Measurements from ENCODE around the gene KIF19.

KIF19 gene

DNA sequence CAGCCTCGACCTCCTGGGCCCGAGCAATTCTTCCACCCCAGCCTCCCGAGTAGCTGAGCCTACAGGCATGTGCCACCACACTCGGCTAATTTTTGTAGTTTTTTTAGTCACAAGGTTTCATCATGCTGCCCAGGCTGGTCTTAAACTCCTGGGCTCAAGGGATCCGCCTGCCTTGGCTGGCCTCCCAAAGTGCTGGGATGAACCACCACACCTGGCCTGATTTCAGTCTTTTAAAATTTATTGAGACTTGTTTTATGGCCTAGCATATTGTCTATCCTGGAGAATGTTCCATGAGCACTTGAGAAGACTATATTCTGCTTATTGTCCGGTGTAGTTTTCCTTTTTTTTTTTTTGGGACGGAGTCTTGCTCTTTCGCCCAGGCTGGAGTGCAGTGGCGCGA is 33.5 kb upstream of the KIF19 start:
- Mint-ChIP-seq H3K9me3 (peaks cover 2% of the 10 kb centered on the region), H3K4me1 (no peaks in the 10 kb centered on the region), H3K27me3 (peaks cover 9% of the 10 kb centered on the region), H3K4me3 (no peak overlapping the region), H3K36me3 (peaks cover 4% of the 10 kb centered on the region), H3K27ac (no peak overlapping the region)
- no peak for DNase-seq (ENCODE audit: low spot score in 2 of 2)
- no peak for ATAC-seq (ENCODE audit: low read depth)

DNA sequence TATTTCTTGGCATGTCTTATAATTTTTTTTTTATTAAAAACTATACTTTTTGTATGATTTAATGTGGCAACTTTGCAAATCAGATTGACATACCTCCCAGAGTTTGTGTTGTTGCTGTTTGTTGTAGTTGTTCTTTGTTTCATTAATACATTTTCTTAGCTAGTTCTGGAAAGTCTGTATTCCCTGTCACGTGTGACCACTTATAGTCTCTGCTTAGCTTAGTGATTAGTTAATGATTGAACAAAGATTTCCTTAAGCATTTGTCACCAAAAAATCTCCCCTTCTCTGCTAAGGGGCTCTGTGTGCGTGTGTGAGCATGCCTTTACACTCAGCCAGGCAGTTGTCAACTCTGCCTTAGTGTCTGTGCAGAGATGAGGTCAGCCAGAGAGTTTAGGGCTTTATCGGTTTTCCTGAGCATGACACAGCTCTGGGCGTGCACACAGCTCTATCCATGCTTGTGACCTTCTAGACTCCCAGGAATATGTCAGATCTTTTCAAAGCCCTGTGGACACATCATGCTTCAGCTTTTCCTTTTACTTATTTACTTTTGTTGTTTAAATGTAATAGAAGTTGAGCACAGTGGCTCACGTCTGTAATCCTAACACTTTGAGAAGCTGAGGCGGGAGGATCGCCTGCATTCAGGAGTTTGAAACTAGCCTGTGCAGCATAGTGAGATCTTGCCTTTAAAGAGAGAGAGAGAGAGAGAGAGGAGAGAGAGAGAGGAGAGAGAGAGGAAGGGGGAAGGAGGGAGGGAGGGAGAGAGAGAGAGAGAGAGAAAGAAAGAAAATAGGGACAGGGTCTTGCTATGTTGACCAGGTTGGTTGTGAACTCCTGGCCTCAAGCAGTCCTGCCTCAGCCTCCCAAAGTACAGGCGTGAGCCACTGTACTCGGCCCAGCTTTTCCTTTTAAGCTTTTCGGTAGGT is 30.1 kb upstream of the KIF19 start:
- no peak for ATAC-seq (ENCODE audit: low read depth)

DNA sequence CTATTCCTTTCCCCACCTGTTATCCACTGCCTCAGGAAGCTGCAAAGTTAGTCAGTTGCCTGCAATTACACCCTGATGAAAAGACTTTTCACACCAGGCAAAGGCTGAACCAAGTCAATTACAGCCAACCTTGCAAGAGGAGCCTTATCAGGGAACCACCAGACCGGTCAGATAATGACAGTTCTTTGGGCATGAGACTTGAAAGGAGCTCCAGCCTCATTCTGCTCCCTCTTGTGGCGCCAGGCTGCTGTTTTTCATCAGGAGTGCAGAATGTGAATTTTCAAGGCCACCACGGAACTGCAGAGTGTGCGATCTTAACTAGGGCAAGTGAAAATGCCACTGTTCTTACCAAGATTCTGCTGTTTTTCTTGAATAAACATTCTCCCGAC is 29.5 kb upstream of the KIF19 start:
- H3K27ac Mint-ChIP-seq = no peak overlapping the region
- peaks cover 3% of the 10 kb centered on the region for H3K4me1 Mint-ChIP-seq
- no peak for DNase-seq (ENCODE audit: low spot score in 2 of 2)
- no peak for ATAC-seq (ENCODE audit: low read depth)
- peaks cover 2% of the 10 kb centered on the region for H3K9me3 Mint-ChIP-seq
- H3K4me3 Mint-ChIP-seq = no peak overlapping the region
- H3K36me3 Mint-ChIP-seq = peaks cover 5% of the 10 kb centered on the region
- peaks cover 19% of the 10 kb centered on the region for H3K27me3 Mint-ChIP-seq

More for the DNA sequence above, 30.1 kb upstream of the KIF19 start:
- H3K4me1 Mint-ChIP-seq = no peaks in the 10 kb centered on the region
- H3K9me3 Mint-ChIP-seq = peaks cover 2% of the 10 kb centered on the region
- no peak overlapping the region for H3K4me3 Mint-ChIP-seq
- H3K36me3 Mint-ChIP-seq = peaks cover 5% of the 10 kb centered on the region
- no peak for DNase-seq (ENCODE audit: low spot score in 2 of 2)
- peaks cover 19% of the 10 kb centered on the region for H3K27me3 Mint-ChIP-seq
- H3K27ac Mint-ChIP-seq = no peak overlapping the region

DNA sequence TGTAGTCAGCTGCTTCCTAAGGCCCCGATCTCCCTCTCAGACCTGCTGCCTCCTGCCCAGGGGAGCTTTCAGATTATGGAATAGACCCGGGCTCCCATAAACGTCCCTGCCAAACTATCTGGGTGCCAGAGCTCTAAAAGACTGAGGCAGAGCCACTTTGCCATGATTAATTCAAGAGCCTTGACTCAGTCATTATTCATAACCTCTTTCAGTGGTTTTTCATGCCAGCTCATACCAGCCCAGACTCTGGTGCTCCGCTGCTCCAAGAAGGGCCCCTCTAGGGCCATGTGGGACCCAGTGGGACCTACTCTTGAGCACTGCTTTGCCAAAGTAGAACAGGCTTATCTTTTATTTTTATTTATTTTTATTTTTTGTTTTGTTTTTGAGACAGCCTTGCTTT is 28.1 kb upstream of the KIF19 start:
- H3K9me3 Mint-ChIP-seq = peaks cover 2% of the 10 kb centered on the region
- peaks cover 5% of the 10 kb centered on the region for H3K36me3 Mint-ChIP-seq
- DNase-seq (ENCODE audit: low spot score in 2 of 2) (no peak), ATAC-seq (ENCODE audit: low read depth) (no peak)
- H3K27ac Mint-ChIP-seq = no peak overlapping the region
- peaks cover 19% of the 10 kb centered on the region for H3K27me3 Mint-ChIP-seq
- peaks cover 3% of the 10 kb centered on the region for H3K4me1 Mint-ChIP-seq
- H3K4me3 Mint-ChIP-seq = no peak overlapping the region

DNA sequence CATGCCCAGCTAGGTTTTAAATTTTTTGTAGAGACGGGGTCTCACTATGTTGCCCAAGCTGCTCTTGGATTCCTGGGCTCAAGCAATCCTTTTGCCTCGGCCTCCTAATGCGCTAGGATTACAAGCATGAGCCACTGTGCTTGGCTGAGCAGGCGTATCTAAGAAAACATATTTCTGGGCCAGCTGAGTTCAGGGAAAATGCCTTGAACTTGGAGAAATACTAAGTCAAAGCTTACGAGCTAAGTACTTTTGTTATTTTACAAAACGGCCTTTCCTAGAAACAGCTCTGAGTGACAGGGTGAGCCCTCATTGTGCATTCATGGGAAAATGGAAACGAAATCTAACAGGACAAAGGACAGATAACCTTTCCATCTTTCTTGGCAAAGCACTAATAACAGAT is 27.2 kb upstream of the KIF19 start:
- Mint-ChIP-seq H3K36me3 (peaks cover 5% of the 10 kb centered on the region), H3K27ac (no peak overlapping the region), H3K4me3 (no peak overlapping the region), H3K27me3 (peaks cover 19% of the 10 kb centered on the region), H3K9me3 (peaks cover 2% of the 10 kb centered on the region), H3K4me1 (peaks cover 3% of the 10 kb centered on the region)
- ATAC-seq (ENCODE audit: low read depth) (no peak), DNase-seq (ENCODE audit: low spot score in 2 of 2) (no peak)

DNA sequence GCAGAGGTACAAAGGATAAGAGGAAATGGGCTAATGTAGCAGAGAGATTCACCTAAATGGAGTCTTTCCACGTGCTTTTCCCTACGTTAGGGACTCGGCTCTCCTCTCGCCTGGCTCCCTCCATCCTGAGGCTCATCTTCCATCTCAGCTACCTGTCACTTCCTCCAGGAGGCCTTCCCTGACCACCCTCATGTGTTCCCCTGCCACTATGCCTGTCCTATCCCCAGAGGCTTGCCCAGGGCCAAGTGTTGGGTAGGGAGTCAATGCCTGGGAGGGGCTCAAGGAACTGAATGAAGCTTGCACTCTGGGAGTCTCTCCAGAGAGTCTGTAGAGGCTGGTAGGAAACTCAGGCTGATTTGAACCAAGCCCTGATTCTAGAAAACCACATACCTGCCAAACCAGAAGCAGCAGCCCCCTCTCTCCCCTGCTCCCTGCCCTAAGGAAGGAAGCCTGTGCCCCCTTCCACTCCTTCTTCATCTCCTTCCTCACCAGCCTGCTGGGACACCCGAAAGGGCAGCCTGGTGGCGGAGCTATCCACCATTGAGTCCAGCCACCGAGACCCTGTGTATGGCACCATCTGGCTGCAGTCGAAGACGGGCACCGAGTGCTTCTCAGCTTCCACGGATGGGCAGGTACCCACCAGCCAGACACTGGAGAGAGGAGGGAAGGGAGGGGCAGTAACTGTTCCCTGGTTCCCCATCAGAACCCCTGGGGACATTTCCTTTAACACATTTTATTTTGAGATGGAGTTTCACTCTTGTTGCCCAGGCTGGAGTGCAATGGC is 26.6 kb upstream of the KIF19 start:
- Mint-ChIP-seq H3K27ac (no peak overlapping the region), H3K4me1 (peaks cover 3% of the 10 kb centered on the region), H3K27me3 (peaks cover 19% of the 10 kb centered on the region), H3K9me3 (peaks cover 2% of the 10 kb centered on the region), H3K4me3 (no peak overlapping the region), H3K36me3 (peaks cover 5% of the 10 kb centered on the region)
- ATAC-seq (ENCODE audit: low read depth) (no peak), DNase-seq (ENCODE audit: low spot score in 2 of 2) (no peak)

DNA sequence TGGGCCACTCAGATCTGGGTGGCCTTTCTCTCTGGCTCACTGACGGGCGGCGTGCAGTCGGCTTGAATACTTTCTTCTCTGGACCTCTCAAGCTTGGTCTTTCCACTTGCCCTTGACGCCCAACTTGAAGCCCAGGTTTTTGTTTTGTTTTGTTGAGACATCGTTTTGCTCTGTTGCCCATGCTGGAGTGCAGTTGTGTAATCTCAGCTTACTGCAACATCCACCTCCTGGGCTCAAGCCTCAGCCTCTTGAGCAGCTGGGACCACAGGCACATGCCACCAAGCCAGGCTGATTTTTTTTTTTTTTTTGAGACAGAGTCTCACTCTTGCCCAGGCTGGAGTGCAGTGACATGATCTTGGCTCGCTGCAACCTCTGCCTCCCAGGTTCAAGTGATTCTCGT is 22.7 kb upstream of the KIF19 start:
- Mint-ChIP-seq H3K36me3 (no peaks in the 10 kb centered on the region), H3K27me3 (peaks cover 12% of the 10 kb centered on the region), H3K9me3 (no peaks in the 10 kb centered on the region), H3K27ac (no peak overlapping the region), H3K4me1 (peaks cover 3% of the 10 kb centered on the region), H3K4me3 (no peak overlapping the region)
- no peak for ATAC-seq (ENCODE audit: low read depth)
- DNase-seq (ENCODE audit: low spot score in 2 of 2) = no peak

DNA sequence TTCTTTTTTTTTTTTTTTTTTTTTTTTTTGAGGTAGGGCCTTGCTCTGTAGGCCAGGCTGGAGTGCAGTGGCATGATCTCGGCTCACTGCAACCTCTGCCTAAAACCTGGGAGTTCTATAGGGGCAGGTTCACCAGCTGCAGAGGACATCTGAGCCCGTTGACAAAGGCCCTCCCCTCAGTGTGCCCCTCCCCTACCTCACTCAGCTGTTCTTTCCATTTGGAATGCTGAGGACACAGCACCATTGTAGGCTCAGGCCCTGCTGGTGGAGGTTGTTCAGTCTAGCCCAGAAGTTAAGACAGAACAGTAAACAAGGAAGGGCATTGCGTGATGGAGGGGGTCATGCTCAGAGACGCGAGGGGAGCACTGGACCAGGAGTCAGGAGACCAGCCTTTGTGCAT is 21.8 kb upstream of the KIF19 start:
- H3K27ac Mint-ChIP-seq = no peak overlapping the region
- ATAC-seq (ENCODE audit: low read depth) (no peak), DNase-seq (ENCODE audit: low spot score in 2 of 2) (no peak)
- H3K4me3 Mint-ChIP-seq = no peak overlapping the region
- peaks cover 12% of the 10 kb centered on the region for H3K27me3 Mint-ChIP-seq
- H3K4me1 Mint-ChIP-seq = peaks cover 3% of the 10 kb centered on the region
- no peaks in the 10 kb centered on the region for H3K9me3 Mint-ChIP-seq
- H3K36me3 Mint-ChIP-seq = no peaks in the 10 kb centered on the region

DNA sequence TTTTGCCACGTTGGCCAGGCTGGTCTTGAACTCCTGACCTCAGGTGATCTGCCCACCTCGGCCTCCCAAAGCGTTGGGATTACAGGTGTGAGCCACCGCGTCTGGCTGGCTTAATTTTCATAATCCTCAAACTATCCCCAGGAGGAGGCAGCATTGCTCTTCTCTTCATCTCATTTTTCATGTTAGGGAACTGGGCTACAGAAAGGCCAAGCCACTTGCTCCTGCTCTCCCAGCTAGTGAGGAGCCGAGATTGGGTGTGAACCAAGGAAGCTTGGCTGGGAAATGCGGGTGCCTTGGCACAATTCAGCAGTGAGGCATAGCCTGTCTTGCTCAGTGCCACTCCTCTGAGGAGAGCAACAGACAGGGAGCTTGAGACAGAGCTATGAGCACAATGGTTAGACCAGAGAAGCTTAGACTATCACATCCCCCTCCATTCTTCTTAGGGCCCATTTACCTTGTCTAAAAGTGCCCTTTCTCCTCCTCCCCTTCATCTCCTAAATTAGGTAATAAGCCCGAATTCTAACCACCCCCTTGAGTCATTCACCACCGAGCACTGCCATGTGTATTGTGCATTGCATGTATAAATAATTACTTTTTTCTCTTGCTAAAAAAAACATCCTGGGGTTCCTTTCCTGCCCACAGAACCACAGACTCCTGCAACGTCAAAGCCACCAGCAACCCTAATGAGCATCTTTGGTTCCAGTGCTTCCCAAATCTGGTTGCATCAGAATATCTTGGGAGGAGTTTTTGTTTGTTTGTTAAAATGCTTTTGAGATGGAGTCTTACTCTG is 20.0 kb upstream of the KIF19 start:
- DNase-seq (ENCODE audit: low spot score in 2 of 2) (no peak), ATAC-seq (ENCODE audit: low read depth) (no peak)
- Mint-ChIP-seq H3K27ac (no peak overlapping the region), H3K36me3 (no peaks in the 10 kb centered on the region), H3K9me3 (no peaks in the 10 kb centered on the region), H3K27me3 (peaks cover 4% of the 10 kb centered on the region), H3K4me1 (peaks cover 3% of the 10 kb centered on the region), H3K4me3 (no peak overlapping the region)

DNA sequence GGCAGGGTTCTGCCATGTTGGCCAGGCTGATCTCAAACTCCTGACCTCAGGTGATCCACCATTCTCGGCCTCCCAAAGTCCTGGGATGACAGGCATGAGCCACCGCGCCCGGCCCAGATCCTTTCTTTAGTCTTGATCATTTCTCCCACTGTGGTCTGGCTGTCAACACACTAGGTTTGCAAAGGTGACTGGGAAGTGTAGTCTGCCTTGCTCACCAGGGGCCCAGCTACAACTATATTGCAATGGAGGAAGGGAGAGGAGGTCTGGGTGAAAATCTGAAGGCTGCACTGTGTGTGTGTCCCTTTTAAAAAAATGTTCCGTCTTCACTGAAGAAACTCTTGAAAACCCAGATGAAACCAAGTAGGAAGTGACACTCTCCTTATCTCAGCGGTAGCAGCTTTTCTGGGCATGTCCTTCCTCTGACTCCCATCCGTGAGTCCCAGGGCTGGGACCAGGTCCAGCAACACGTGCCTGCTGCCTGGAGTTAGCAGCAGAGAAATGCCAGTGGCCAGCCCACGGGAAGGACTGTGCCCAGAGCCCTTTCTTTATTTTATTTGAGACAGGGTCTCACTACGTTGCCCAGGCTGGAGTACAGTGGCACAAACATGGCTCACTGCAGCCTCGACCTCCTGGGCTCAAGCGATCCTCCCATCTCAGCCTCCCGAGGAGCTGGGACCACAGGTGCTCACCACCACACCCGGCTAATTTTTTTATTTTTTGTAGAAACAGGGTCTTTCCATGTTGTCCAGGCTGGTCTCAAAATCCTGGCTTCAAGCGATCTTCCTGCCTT is 17.8 kb upstream of the KIF19 start:
- H3K4me3 Mint-ChIP-seq = no peak overlapping the region
- no peak for DNase-seq (ENCODE audit: low spot score in 2 of 2)
- peaks cover 4% of the 10 kb centered on the region for H3K9me3 Mint-ChIP-seq
- peaks cover 8% of the 10 kb centered on the region for H3K27me3 Mint-ChIP-seq
- H3K36me3 Mint-ChIP-seq = no peaks in the 10 kb centered on the region
- ATAC-seq (ENCODE audit: low read depth) = no peak
- H3K4me1 Mint-ChIP-seq = no peaks in the 10 kb centered on the region
- H3K27ac Mint-ChIP-seq = no peak overlapping the region

DNA sequence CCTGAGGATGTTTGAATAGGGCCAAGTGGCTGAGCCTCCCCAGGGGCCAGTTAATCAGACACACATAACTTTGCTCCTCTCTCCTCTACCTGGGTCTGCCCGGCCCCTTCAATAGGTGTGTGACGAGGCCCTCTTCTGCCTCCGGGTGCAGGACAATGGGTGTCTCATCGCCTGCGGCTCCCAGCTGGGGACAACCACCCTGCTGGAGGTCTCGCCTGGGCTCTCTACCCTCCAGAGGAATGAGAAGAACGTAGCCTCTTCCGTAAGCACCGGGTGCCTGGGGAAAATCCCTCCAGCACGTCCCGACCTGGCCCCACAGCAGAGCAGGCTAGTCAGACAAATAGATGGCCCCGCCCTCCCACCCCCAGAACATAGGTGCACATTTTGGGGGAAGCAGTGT is 16.1 kb upstream of the KIF19 start:
- Mint-ChIP-seq H3K9me3 (peaks cover 4% of the 10 kb centered on the region), H3K4me3 (no peak overlapping the region), H3K27me3 (peaks cover 8% of the 10 kb centered on the region), H3K36me3 (no peaks in the 10 kb centered on the region), H3K4me1 (no peaks in the 10 kb centered on the region), H3K27ac (no peak overlapping the region)
- no peak for ATAC-seq (ENCODE audit: low read depth)
- no peak for DNase-seq (ENCODE audit: low spot score in 2 of 2)

DNA sequence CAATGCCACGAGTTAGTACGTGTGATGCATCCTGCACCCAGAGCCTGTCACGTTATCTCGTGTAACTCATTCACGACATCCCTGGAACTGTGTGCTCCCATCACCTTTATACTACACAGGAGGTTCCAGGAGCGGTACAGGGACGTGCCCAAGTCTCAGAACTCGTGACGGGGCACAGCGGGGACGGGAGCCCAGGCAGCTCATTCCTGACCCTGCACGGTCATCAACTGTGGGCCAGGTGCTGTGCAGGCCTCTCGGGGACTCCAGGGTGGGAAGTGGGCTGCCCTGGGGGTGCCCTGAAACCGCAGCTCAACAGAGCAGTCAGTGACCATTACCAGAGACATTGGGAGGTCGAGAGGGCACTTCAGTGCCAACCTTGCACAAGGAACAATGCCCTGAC is 11.1 kb upstream of the KIF19 start:
- Mint-ChIP-seq H3K36me3 (no peaks in the 10 kb centered on the region), H3K4me1 (no peaks in the 10 kb centered on the region), H3K9me3 (peaks cover 4% of the 10 kb centered on the region), H3K4me3 (no peak overlapping the region), H3K27me3 (peaks cover 14% of the 10 kb centered on the region), H3K27ac (no peak overlapping the region)
- ATAC-seq (ENCODE audit: low read depth) = no peak
- no peak for DNase-seq (ENCODE audit: low spot score in 2 of 2)

DNA sequence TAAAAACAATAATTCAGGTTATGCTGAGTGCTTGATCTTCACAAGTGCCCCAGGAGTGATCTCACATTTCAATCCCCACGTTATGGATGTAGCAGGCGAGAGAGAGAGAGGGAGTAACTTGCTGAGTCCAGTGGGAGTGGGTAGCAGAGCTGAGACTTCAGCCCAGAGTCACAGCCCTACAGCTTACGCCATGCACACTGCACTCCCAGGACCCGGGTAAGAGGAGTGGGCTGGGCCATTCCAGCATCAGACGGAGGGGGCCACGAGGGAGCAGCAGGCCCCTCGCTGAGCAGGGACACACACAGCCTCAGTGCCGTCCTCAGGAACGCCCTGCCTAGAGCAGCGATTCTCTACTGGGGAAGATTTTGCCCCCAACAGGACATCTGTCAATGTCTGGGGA is 9.8 kb upstream of the KIF19 start:
- H3K27ac Mint-ChIP-seq = no peak overlapping the region
- ATAC-seq (ENCODE audit: low read depth) = no peak
- peaks cover 4% of the 10 kb centered on the region for H3K9me3 Mint-ChIP-seq
- no peaks in the 10 kb centered on the region for H3K4me1 Mint-ChIP-seq
- no peak for DNase-seq (ENCODE audit: low spot score in 2 of 2)
- peaks cover 18% of the 10 kb centered on the region for H3K27me3 Mint-ChIP-seq
- no peak overlapping the region for H3K4me3 Mint-ChIP-seq
- no peaks in the 10 kb centered on the region for H3K36me3 Mint-ChIP-seq
